OCI-LY7 (cell line): ENCODE results near the gene CACNA2D1. TPM values are rescaled to one million over a fixed set of nuclear protein-coding genes. Genes with fewer than 3 reads are reported as not detected.

Experiments
- BruUV-seq: library from RNA; stranded (reverse); fragments of 400-500 nt; replicated peaks from 2 replicates; lab custom pipeline; 2021; lab: Mats Ljungman, UMichigan
- CTCF ChIA-PET: fragments of 300-600 bp; sonication (Branson Sonifier 250); formaldehyde crosslinking; loops from one replicate; lab custom pipeline; 2022; ENCODE audit warnings: antibody characterized with exemption; ENCODE audit not compliant: unreplicated experiment; lab: Charles Lee
- POLR2A ChIA-PET: fragments of 300-600 bp; sonication (Branson Sonifier 250); formaldehyde crosslinking; loops from one replicate; lab custom pipeline; 2022; ENCODE audit warnings: antibody characterized with exemption; lab: Charles Lee
- DNase-seq: peaks from one replicate; pipeline ENCODE4 v3.0.0-alpha.2; 2015; ENCODE audit warnings: low spot score
- H2AFZ ChIP-seq: fragments of 200-600 bp; sonication (generic), shearing (Covaris generic); 2 replicates; pipeline ENCODE4 v1.6.1; 2014; ENCODE audit warnings: mild to moderate bottlenecking, antibody characterized with exemption, low read length, moderate library complexity
- H3K27ac ChIP-seq: fragments of 200-600 bp; sonication (generic); 2 replicates; pipeline ENCODE4 v1.5.1; 2014; ENCODE audit warnings: mixed run types, low read depth, mild to moderate bottlenecking, moderate library complexity, low read length, inconsistent platforms; ENCODE audit not compliant: poor library complexity, severe bottlenecking
- H3K36me3 ChIP-seq: fragments of 200-600 bp; sonication (generic); 2 replicates; pipeline ENCODE4 v1.6.1; 2014; ENCODE audit warnings: mild to moderate bottlenecking, antibody characterized with exemption, low read length, moderate library complexity, mixed read lengths; ENCODE audit not compliant: insufficient read depth
- H3K4me1 ChIP-seq: fragments of 200-600 bp; sonication (generic); 2 replicates; pipeline ENCODE4 v1.5.1; 2014; ENCODE audit warnings: mild to moderate bottlenecking, low read length; ENCODE audit not compliant: insufficient read depth, poor library complexity, severe bottlenecking
- H3K4me2 ChIP-seq: fragments of 200-600 bp; sonication (generic); 2 replicates; pipeline ENCODE4 v1.6.1; 2014; ENCODE audit warnings: mild to moderate bottlenecking, low read length
- H3K4me3 ChIP-seq: fragments of 200-600 bp; sonication (generic); 2 replicates; pipeline ENCODE4 v1.5.1; 2014; ENCODE audit warnings: mild to moderate bottlenecking, low read depth, low read length; ENCODE audit not compliant: poor library complexity, severe bottlenecking
- H3K79me2 ChIP-seq: fragments of 200-600 bp; sonication (generic); 2 replicates; pipeline ENCODE4 v1.6.1; 2016; ENCODE audit warnings: low read depth, mild to moderate bottlenecking, low read length, moderate library complexity, mixed read lengths; ENCODE audit not compliant: insufficient read depth
- H3K9me2 ChIP-seq: fragments of 200-600 bp; sonication (generic); 2 replicates; pipeline ENCODE4 v1.6.1; 2016; ENCODE audit warnings: mild to moderate bottlenecking, low read length, mixed read lengths; ENCODE audit not compliant: insufficient read depth
- H3K9me3 ChIP-seq: fragments of 200-600 bp; sonication (generic); 2 replicates; pipeline ENCODE4 v1.6.1; 2014; ENCODE audit warnings: mild to moderate bottlenecking, mixed run types, low read length, mixed read lengths
- H4K20me1 ChIP-seq: fragments of 200-600 bp; sonication (generic); 2 replicates; pipeline ENCODE4 v1.6.1; 2014; ENCODE audit warnings: mild to moderate bottlenecking, antibody characterized with exemption, low read length, moderate library complexity, mixed read lengths; ENCODE audit not compliant: insufficient read depth
- EZH2phosphoT487 ChIP-seq: fragments of 200-600 bp; sonication (generic); IDR thresholded peaks from 2 replicates; pipeline ENCODE4 v1.6.1; 2018; ENCODE audit warnings: low read depth, borderline replicate concordance, mild to moderate bottlenecking, mixed run types, antibody characterized with exemption, low read length, moderate library complexity, mixed read lengths
- intact Hi-C: fragments of 100-400 bp; cut with micrococcal nuclease; formaldehyde crosslinking; loops from one replicate; pipeline ENCODE4 v1.10.0; 2022; ENCODE audit not compliant: unreplicated experiment
- total RNA-seq, 2 experiments: library from RNA; depleted of rRNA in 1 of 2; stranded (reverse); fragments of >200 nt in 1 of 2; shearing (Covaris generic) in 1 of 2; gene quantifications; 2 replicates each; pipeline ENCODE4 v1.2.3, GENCODE V29; 2014 to 2022
- TF ChIP-seq, protein P1 (sequence below): fragments of 200-600 bp; sonication (generic); conservative IDR thresholded peaks from 2 replicates; pipeline ENCODE4 v1.5.1; 2014; ENCODE audit warnings: mild to moderate bottlenecking, antibody characterized with exemption, low read length, moderate library complexity, mixed read lengths

CACNA2D1 gene
- total RNA-seq, 2 experiments from 2014 or later: not detected

DNA sequence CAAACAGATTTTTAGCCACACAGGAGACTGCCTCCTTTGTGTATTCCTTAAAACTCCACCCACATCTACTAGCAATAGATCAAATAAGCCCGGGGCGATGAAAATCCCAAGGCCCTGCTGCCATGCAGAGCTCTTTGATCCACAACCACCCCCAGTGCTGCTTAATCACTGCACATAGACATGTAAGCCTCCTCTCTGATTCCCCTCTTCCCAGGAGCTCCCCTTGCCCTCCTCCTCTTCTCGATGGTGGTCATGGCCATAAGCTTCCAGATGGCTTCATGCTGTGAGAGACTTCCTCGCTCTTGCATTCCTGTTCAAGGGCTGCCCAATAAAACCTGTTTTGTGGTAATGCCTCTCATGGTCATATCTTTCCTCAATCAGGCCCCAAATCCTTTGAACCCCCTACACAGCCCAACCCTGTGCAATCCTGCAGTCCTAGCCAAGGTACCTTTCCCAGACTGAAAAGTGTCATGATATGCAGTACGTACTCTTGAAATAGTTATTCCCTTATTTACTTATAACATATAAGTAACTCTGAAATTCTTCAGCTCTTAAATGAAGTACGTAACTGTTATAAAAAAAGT is 158.5 kb downstream of the CACNA2D1 start:
- no peak overlapping the region for H3K4me3 ChIP-seq
- H3K9me3 ChIP-seq: no peaks in the 10 kb centered on the region
- intact Hi-C loops: no loop called here
- H3K79me2 ChIP-seq: no peaks in the 10 kb centered on the region
- POLR2A ChIA-PET: interaction anchor here (0.9 kb wide), 1 partner anchor 84 kb away, joined by 4 read pairs; no protein-coding TSS in a partner anchor
- no peak for TF ChIP-seq EZH2phosphoT487
- TF ChIP-seq, protein P1, sequence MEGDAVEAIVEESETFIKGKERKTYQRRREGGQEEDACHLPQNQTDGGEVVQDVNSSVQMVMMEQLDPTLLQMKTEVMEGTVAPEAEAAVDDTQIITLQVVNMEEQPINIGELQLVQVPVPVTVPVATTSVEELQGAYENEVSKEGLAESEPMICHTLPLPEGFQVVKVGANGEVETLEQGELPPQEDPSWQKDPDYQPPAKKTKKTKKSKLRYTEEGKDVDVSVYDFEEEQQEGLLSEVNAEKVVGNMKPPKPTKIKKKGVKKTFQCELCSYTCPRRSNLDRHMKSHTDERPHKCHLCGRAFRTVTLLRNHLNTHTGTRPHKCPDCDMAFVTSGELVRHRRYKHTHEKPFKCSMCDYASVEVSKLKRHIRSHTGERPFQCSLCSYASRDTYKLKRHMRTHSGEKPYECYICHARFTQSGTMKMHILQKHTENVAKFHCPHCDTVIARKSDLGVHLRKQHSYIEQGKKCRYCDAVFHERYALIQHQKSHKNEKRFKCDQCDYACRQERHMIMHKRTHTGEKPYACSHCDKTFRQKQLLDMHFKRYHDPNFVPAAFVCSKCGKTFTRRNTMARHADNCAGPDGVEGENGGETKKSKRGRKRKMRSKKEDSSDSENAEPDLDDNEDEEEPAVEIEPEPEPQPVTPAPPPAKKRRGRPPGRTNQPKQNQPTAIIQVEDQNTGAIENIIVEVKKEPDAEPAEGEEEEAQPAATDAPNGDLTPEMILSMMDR: no peak
- H2AFZ ChIP-seq: no peak overlapping the region
- no peaks in the 10 kb centered on the region for H3K4me1 ChIP-seq
- H4K20me1 ChIP-seq: no peaks in the 10 kb centered on the region
- BruUV-seq: no TSS peak
- H3K36me3 ChIP-seq: no peaks in the 10 kb centered on the region
- no peaks in the 10 kb centered on the region for H3K9me2 ChIP-seq
- no peak overlapping the region for H3K27ac ChIP-seq
- DNase-seq: no peak
- CTCF ChIA-PET: no interaction called here
- H3K4me2 ChIP-seq: no peak overlapping the region

DNA sequence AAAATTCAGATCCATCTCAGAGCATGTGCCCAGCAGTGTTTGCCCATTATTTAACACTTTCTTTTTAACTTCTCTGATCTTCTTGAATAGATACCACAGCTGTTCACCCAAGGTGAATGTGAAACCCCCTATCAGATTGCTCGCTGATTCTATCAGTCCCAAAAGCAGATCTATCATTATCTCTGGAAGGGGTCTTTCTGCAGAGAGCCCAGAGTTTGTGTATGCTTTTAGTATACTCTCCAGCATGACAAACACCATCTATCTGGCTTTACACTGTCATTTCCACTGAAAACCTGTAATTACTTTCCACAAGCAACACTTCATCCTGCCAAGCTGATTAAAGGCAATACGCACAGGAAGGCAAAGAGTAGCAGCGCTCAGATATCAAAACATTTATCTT is 168.2 kb downstream of the CACNA2D1 start:
- TF ChIP-seq, protein P1: no peak
- no peak for TF ChIP-seq EZH2phosphoT487
- Histone ChIP-seq H3K36me3 (no peaks in the 10 kb centered on the region), H3K27ac (no peak overlapping the region), H2AFZ (no peak overlapping the region), H3K4me3 (no peak overlapping the region), H4K20me1 (no peaks in the 10 kb centered on the region), H3K79me2 (no peaks in the 10 kb centered on the region), H3K4me2 (no peak overlapping the region), H3K9me2 (no peaks in the 10 kb centered on the region), H3K4me1 (no peaks in the 10 kb centered on the region), H3K9me3 (no peaks in the 10 kb centered on the region)
- intact Hi-C loops: no loop called here
- ChIA-PET CTCF (no interaction called here), POLR2A (no interaction called here)
- BruUV-seq: no TSS peak
- no peak for DNase-seq

DNA sequence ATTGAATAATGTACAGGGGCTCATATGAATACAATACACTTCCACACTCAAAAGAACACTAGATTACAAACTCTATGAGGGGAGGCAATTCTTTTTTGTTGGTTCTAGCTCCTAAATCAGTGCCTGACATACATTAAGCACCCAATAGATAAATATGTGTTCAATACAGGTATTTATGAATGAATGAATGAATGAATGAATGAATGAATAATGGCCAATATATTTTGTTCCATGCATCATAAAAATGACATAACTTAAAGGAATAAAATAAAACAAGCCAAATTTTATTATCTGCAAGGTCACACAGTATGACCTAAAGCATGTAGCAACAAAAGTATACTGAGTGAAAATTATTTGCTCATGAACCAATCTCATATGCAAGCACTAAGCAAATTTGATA is 168.9 kb downstream of the CACNA2D1 start:
- no peak overlapping the region for H3K27ac ChIP-seq
- H2AFZ ChIP-seq: no peak overlapping the region
- no peak overlapping the region for H3K4me3 ChIP-seq
- no peaks in the 10 kb centered on the region for H3K79me2 ChIP-seq
- intact Hi-C loops: no loop called here
- BruUV-seq: no TSS peak
- H4K20me1 ChIP-seq: no peaks in the 10 kb centered on the region
- H3K4me2 ChIP-seq: no peak overlapping the region
- H3K9me2 ChIP-seq: no peaks in the 10 kb centered on the region
- no peak for DNase-seq
- ChIA-PET CTCF (no interaction called here), POLR2A (no interaction called here)
- H3K9me3 ChIP-seq: no peaks in the 10 kb centered on the region
- TF ChIP-seq, protein P1: no peak
- TF ChIP-seq EZH2phosphoT487: no peak
- no peaks in the 10 kb centered on the region for H3K36me3 ChIP-seq
- no peaks in the 10 kb centered on the region for H3K4me1 ChIP-seq
